Measurements from ENCODE around the gene CTDSPL. TPM values are rescaled to one million over a fixed set of nuclear protein-coding genes. Genes with fewer than 3 reads are reported as not detected.

CTDSPL gene
- total and polyA plus RNA-seq, 2 of the 8 experiments (the other 6 are each of a cell fraction or from before 2014, with no cell fraction given): 20.3 to 42.2 TPM

- TF ChIP-seq CTBP2 (IDR thresholded peaks at IDR 0.05; ENCODE audit: borderline replicate concordance, insufficient read depth, insufficient read length, low read length): no peak
- no peak for TF ChIP-seq GABPA (IDR thresholded peaks at IDR 0.05; ENCODE audit: borderline replicate concordance, insufficient read depth, low read length)
- TF ChIP-seq RAD21 (IDR thresholded peaks at IDR 0.05 in 1 of 2, conservative IDR thresholded peaks at IDR 0.05 in 1 of 2; ENCODE audit: low read depth in 2 of 2, low read length in 2 of 2): no peak
- TF ChIP-seq CHD1 (IDR thresholded peaks at IDR 0.05; ENCODE audit: low read depth, low read length): no peak
These were observed 681 bp downstream of the CTDSPL start (continued) for GRCh38 chr3:37862219-37862902.
